Heart left ventricle (tissue), 16 donors: ENCODE results near the gene CHST2. TPM values are rescaled to one million over a fixed set of nuclear protein-coding genes. Genes with fewer than 3 reads are reported as not detected.

Source experiments
- ATAC-seq, 4 donors: fragments of 200-7000 bp; cut with Tn5 transposase; one replicate each; pipeline ENCODE4 v1.9.1; 2020 to 2022; ENCODE audit warnings: moderate library complexity in 4 of 4, mild to moderate bottlenecking in 3 of 4, moderate number of reproducible peaks in 1 of 4
- DNase-seq, 5 donors: peaks; one replicate each; pipeline ENCODE4 v3.0.0-alpha.2; 2020
- H3K27ac ChIP-seq, 12 donors: fragments of 200-600 bp; sonication (generic) in 4 of 12; one replicate each; pipeline versions ENCODE4 v1.5.0 to v1.8.0; 2016 to 2022; ENCODE audit warnings: mild to moderate bottlenecking in 2 of 12
- H3K27me3 ChIP-seq, 9 donors: fragments of 200-600 bp; sonication (generic) in 2 of 9; one replicate each; pipeline versions ENCODE4 v1.5.1 to v1.8.0; 2016 to 2022; ENCODE audit warnings: mild to moderate bottlenecking in 3 of 9
- H3K36me3 ChIP-seq, 9 donors: fragments of 200-600 bp; sonication (generic) in 2 of 9; one replicate each; pipeline versions ENCODE4 v1.5.0 to v1.8.0; 2018 to 2022; ENCODE audit warnings: mild to moderate bottlenecking in 2 of 9
- H3K4me1 ChIP-seq, 12 donors: fragments of 200-600 bp; sonication (generic) in 4 of 12; one replicate each; pipeline versions ENCODE4 v1.5.0 to v1.8.0; 2016 to 2022; ENCODE audit warnings: mild to moderate bottlenecking in 3 of 12
- H3K4me3 ChIP-seq, 12 donors: fragments of 200-600 bp; sonication (generic) in 4 of 12; one replicate each; pipeline versions ENCODE4 v1.5.0 to v1.8.0; 2017 to 2022; ENCODE audit warnings: mild to moderate bottlenecking in 9 of 12, moderate library complexity in 4 of 12
- H3K9me3 ChIP-seq, 12 donors: fragments of 200-600 bp; sonication (generic) in 4 of 12; one replicate each; pipeline versions ENCODE4 v1.5.0 to v1.8.0; 2016 to 2022; ENCODE audit warnings: mild to moderate bottlenecking in 1 of 12
- POLR2A ChIP-seq, 2 donors: fragments of 450-650 bp; IDR thresholded peaks; one replicate each; pipeline ENCODE4 v1.6.1; 2017; ENCODE audit warnings: antibody characterized with exemption in 2 of 2, mild to moderate bottlenecking in 2 of 2, moderate library complexity in 2 of 2
- WGBS, 4 donors: extraction: QIAGEN DNeasy Blood & Tissue Kit in 2 of 4; methylation state at CpG; one replicate each; pipeline versions ENCODE4 v1.1.5 to v1.1.7; 2013 to 2018; 5-methylcytosine and 5-hydroxymethylcytosine counted together
- intact Hi-C, 10 donors: fragments of 100-400 bp; cut with DNase I; formaldehyde crosslinking; loops; one replicate each; pipeline versions ENCODE4 v1.11.1 to v1.14.2; 2022
- polyA plus RNA-seq, 2 donors: library from polyadenylated mRNA; stranded (reverse); fragments of 200-250 nt; gene quantifications; one replicate each; pipeline ENCODE4 v1.2.3, GENCODE V29; 2013
- total RNA-seq, 9 donors: library from RNA; depleted of rRNA in 2 of 9; stranded (reverse); fragments of >200 nt in 2 of 9; fragmentation: NEBNext Ultra II Directional in 3 of 9; extraction: Animal tissue kit (Norgen Biotek cat#: 25700) in 3 of 9; gene quantifications; one replicate each; pipeline versions ENCODE4 v1.1.0 to v1.2.4, GENCODE V29; 2016 to 2023
- TF ChIP-seq, protein P1 (sequence below), 12 donors: fragments of 200-600 bp; sonication (generic) in 4 of 12; IDR thresholded peaks; one replicate each; pipeline versions ENCODE4 v1.5.0 to v1.8.0; 2018 to 2022; ENCODE audit warnings: antibody characterized with exemption in 12 of 12, mild to moderate bottlenecking in 5 of 12
- donor health status: ischemic (EF 13 %, LVEDD 7.1; RV severe dilation, severe dysfunction).
- donor health status: healthy with polysubstance abuse.
- donor health status: DM: no; HTN: yes; CAD: no.
- donor health status: DM: no; HTN: no; CAD: no.
- donor health status: ischemic (EF 25% LVEDD 6.9; RV normal size, moderate dysfunction).
- donor health status: ischemic (EF 25% LVEDD 5.7; RV mildly dilated, moderate dysfunction).
- donor health status: healthy.
- donor health status: DM: yes; HTN: yes; CAD: no.
- donor health status: ischemic (EF 35%, LVEDD 5.7; RV mildly dilated, moderate dysfunction).
- donor health status: nonischemic (EF 11% LVEDD 7.7; RV severe dilation, severe dysfunction).
- donor health status: DM: yes; HTN: yes; CAD: no.
- donor health status: PGD.
- donor health status: ischemic (EF 29% LVEDD 5.4; RV normal size, mild dysfunction).
- donor health status: nonischemic (EF 23%, LVEDD 6.1; RV moderate dilation, normal function).

Gene CHST2
- total and polyA plus RNA-seq, 11 donors: 0.84 to 8.7 (median 2.4) TPM

DNA sequence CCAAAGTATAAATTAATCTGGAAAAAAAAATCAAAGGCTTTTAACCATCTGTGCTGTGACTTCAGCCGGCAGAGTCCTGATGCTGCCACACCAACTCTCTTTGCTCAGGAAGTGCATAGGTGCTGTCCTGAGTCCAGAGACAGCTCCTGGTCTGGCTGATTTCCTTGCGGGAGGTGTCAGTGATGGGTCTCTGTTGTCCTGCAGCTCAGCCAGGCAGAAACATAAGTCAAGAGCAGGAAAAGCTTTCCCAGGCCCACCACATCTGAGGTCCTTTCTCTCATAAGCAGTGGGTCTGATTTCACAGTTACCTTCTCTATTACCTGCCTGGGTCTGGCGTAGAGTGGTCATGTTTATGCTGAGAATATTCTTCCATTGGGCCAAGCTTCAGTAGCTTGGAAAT, 19.4 kb downstream of the CHST2 start:
- ATAC-seq: no peak
- intact Hi-C loops: loop anchor here in 2 of 10 donors (5.0 to 10.0 kb wide), 2 partner anchors 166 to 303 kb away; no protein-coding TSS in a partner anchor

DNA sequence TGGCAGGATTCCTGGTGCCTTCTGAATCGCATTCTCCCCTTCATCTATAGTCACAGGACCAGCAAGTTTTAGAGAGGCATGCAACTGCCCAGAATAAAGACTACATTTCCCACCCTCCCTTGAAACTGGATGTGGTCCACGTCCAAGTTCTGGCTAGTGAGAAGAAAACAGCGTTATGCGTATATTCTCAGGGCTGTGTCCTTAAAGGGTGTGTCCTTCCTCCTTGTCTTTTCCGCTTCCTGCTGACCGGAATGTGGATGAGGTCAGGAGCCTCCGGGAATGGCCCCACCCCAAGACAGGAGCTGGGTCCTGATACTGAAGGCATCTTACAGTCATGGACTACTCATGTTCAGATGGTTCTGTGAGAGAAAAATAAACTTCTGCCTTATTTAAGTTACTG, 20.2 kb downstream of the CHST2 start:
- peaks cover 0 to 6% (median 0%) of the 10 kb centered on the region in 12 donors for H3K9me3 ChIP-seq
- no peak for TF ChIP-seq POLR2A (IDR thresholded peaks at IDR 0.05)
- TF ChIP-seq, protein P1, sequence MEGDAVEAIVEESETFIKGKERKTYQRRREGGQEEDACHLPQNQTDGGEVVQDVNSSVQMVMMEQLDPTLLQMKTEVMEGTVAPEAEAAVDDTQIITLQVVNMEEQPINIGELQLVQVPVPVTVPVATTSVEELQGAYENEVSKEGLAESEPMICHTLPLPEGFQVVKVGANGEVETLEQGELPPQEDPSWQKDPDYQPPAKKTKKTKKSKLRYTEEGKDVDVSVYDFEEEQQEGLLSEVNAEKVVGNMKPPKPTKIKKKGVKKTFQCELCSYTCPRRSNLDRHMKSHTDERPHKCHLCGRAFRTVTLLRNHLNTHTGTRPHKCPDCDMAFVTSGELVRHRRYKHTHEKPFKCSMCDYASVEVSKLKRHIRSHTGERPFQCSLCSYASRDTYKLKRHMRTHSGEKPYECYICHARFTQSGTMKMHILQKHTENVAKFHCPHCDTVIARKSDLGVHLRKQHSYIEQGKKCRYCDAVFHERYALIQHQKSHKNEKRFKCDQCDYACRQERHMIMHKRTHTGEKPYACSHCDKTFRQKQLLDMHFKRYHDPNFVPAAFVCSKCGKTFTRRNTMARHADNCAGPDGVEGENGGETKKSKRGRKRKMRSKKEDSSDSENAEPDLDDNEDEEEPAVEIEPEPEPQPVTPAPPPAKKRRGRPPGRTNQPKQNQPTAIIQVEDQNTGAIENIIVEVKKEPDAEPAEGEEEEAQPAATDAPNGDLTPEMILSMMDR (IDR thresholded peaks at IDR 0.05): no peak
- intact Hi-C loops: loop anchor here in 2 of 10 donors (5.0 to 10.0 kb wide), 2 partner anchors 165 to 303 kb away; no protein-coding TSS in a partner anchor
- 39 to 54% (median 51%) methylated on average over 7 of the region's 7 CpGs for WGBS, 4 donors
- H3K27ac ChIP-seq: peak overlapping the region in 9 of 12 donors; percentile 13 to 78 (median 43)
- H3K36me3 ChIP-seq: no peaks in the 10 kb centered on the region
- peaks cover 0 to 14% (median 4%) of the 10 kb centered on the region in 12 donors for H3K4me1 ChIP-seq
- no peak overlapping the region for H3K4me3 ChIP-seq
- DNase-seq (peak in 4 of 5 donors; percentile 54 to 81 (median 57)), ATAC-seq (peak; percentile 69 to 98 (median 94))
- H3K27me3 ChIP-seq: no peaks in the 10 kb centered on the region

More for the DNA sequence above, 19.4 kb downstream of the CHST2 start:
- peaks cover 0 to 15% (median 4%) of the 10 kb centered on the region in 12 donors for H3K4me1 ChIP-seq
- no peak for DNase-seq
- H3K27me3 ChIP-seq: no peaks in the 10 kb centered on the region
- peaks cover 0 to 6% (median 0%) of the 10 kb centered on the region in 12 donors for H3K9me3 ChIP-seq
- TF ChIP-seq, protein P1 (IDR thresholded peaks at IDR 0.05): no peak
- no peak for TF ChIP-seq POLR2A (IDR thresholded peaks at IDR 0.05)
- WGBS, 4 donors: 69 to 88% (median 83%) methylated on average over 3 of the region's 3 CpGs
- no peaks in the 10 kb centered on the region for H3K36me3 ChIP-seq
- peak overlapping the region in 3 of 12 donors; percentile 38 to 70 (median 60) for H3K27ac ChIP-seq
- no peak overlapping the region for H3K4me3 ChIP-seq

DNA sequence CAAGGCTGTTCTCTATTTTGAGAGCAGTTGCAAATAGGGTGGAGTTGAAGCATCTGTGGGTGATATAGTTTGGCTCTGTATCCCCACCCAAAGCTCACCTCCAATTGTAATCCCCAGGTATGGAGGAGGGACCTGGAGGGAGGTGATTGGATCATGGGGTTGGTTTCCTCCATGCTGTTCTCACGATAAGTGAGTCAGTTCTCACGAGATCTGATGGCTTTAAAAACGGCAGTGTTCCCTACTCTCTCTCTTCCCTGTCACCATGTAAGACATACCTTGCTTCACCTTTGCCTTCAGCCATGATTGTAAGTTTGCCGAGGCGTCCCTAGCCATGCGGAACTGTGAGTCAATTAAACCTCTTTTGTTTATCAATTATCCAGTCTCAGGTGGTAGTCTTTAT, 21.0 kb downstream of the CHST2 start:
- Histone ChIP-seq H3K27ac (peak overlapping the region in 4 of 12 donors; percentile 13 to 78 (median 52)), H3K4me1 (peaks cover 0 to 14% (median 4%) of the 10 kb centered on the region in 12 donors), H3K36me3 (no peaks in the 10 kb centered on the region), H3K27me3 (no peaks in the 10 kb centered on the region), H3K9me3 (peaks cover 0 to 6% (median 0%) of the 10 kb centered on the region in 12 donors), H3K4me3 (no peak overlapping the region)
- DNase-seq (no peak), ATAC-seq (no peak)
- WGBS, 4 donors: 92 to 98% (median 96%) methylated on average over 6 of the region's 6 CpGs
- intact Hi-C loops: no loop called here
- TF ChIP-seq, protein P1 (IDR thresholded peaks at IDR 0.05): no peak
- TF ChIP-seq POLR2A (IDR thresholded peaks at IDR 0.05): no peak

DNA sequence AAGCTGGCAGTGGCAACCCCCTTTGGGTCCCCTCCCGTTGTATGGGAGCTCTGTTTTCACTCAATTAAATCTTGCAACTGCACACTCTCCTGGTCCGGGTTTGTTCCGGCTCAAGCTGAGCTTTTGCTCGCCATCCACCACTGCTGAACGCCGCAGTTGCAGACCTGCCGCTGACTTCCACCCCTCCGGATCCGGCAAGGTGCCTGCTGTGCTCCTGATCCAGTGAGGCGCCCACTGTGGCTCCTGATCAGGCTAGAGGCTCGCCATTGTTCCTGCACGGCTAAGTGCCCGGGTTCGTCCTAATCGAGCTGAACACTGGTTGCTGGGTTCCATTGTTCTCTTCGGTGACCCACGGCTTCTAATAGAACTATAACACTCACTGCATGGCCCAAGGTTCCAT, 22.8 kb downstream of the CHST2 start:
- H3K27ac ChIP-seq: no peak overlapping the region
- H3K9me3 ChIP-seq: peaks cover 0 to 6% (median 0%) of the 10 kb centered on the region in 12 donors
- peaks cover 0 to 14% (median 3%) of the 10 kb centered on the region in 12 donors for H3K4me1 ChIP-seq
- intact Hi-C loops: no loop called here
- 88 to 95% (median 93%) methylated on average over 17 of the region's 17 CpGs for WGBS, 4 donors
- H3K36me3 ChIP-seq: no peaks in the 10 kb centered on the region
- TF ChIP-seq, protein P1 (IDR thresholded peaks at IDR 0.05): no peak
- TF ChIP-seq POLR2A (IDR thresholded peaks at IDR 0.05): no peak
- H3K4me3 ChIP-seq: no peak overlapping the region
- ATAC-seq (no peak), DNase-seq (peak in 1 of 5 donors; percentile 51)
- no peaks in the 10 kb centered on the region for H3K27me3 ChIP-seq
